Sigmoid colon (tissue), 3 donors: ENCODE data around the gene ATG5.

Experiments
- CTCF ChIP-seq, 4 experiments: fragments of 450-650 bp in 3 of 4; fragments of 200-600 bp in 1 of 4; IDR thresholded peaks; one replicate each; pipeline ENCODE4 v1.5.1; 2016 to 2019; ENCODE audit warnings: antibody characterized with exemption in 4 of 4, mild to moderate bottlenecking in 3 of 4, moderate library complexity in 2 of 4
- POLR2A ChIP-seq, 2 donors: fragments of 450-650 bp; IDR thresholded peaks; one replicate each; pipeline ENCODE4 v1.6.1; 2016; ENCODE audit warnings: antibody characterized with exemption in 2 of 2, mild to moderate bottlenecking in 2 of 2, moderate library complexity in 2 of 2

DNA sequence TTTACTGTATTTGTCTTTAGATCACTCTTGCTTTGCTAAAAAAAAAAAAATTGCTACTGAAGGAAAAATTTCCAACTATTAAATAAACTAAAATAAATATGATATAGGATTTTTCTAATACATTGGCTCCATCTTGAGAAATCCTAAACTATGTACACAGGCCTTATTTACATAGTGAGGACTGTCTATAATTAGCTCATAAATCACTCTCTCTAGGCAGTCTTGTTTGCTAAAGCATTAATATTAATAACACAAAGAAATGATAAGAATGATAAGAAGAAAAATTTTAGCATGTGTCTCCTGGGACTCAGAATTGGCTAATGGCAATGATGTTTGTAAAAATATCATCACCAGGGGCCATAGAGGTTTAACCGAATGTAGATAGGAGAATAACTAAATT, 21.7 kb upstream of the ATG5 start:
- TF ChIP-seq CTCF (IDR thresholded peaks at IDR 0.05), result no peak
- no peak for TF ChIP-seq POLR2A (IDR thresholded peaks at IDR 0.05)
